ENCODE data around the gene CSNK1A1.
"Not testable (repeated sequence)": the region's sequence is repeated elsewhere in the genome, so short reads cannot be mapped to it uniquely, and the experiment has no call there.

CSNK1A1 gene

DNA sequence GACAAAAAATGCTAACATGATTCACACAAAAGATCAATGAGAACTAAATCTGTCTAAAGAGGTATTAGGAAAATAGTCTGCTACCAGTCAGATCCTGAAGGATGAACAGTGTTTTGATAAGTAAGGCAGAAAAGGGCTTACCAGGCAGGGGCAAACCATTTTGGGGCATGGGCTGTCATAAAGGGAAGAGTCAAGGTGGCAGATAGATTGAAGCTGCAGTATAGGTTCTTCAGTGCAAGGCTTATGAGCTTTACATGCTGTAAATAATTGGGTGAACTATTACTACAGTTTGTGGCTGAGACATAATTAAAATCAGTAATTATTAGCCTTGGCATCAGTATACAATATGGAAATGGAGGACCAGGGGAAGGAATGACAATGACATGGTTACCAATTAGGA lies 21.8 kb downstream of the CSNK1A1 start:
- DNase-seq (ENCODE audit: low read depth), result no peak

DNA sequence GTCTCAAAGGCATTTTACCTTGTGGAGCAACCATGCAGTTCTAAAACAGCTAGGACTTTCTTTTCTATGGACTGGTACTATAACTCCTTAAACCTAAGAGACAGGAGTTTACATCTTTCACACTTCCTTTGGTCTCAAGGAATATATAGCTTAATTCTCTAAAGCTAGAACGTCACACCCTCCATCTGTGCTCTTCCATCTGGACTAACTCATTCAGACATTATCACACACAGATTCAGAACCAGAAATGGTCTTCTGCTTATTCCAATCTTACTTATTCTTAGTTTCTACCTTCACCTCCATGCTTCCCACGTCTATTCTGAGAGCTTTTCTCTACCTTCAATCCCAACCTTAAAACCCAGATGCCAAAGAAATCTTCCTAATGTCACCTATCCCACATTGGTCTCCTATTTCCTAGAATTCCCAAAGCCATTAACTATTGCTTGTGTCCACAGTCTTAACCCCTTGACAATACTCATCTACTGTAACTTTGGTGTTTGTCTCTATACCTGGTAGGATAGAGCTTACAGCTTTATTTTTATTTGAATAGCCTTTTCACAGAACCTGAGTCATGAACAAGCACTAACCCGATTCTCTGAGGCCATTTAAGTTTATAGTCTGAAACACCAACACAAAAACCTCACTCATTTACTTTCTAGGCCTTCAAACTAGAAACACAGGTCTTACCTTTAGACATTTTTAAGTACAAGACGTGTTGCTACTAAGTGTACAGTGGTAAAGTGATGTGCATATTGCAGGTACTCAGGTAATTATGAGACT lies 22.8 kb downstream of the CSNK1A1 start:
- no peak for DNase-seq (ENCODE audit: low read depth)

DNA sequence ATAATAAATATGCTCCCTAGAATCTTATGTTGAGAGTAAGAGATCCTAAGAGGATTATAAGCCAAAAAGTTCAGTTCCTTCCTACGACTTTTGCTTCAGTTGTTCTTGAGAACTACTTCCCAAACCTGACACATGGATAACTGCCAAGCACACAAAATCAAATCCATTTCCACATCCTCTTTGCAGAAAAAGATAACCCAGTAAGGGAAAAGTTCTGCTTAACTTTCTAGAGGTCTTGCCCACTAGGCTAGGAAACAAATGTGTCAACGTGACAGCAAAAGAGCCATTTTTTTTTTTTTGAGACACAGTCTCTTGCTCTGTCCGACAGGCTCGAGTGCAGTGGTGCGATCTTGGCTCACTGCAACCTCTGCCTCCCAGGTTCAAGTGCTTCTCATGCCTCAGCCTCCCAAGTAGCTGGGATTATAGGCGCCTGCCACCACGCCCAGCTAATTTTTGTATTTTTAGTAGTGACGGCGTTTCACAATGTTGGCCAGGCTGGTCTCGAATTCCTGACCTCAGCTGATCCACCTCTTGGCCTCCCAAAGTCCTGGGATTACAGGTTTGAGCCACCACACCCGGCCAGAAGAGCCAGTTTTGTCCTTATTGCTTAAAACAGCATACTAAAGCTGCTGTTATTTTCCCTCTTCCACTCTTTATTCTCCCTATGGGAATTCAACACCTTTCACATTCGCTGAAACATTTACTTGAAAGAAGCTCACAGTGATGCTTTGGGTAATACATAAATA lies 24.2 kb downstream of the CSNK1A1 start:
- no peak for DNase-seq (ENCODE audit: low read depth)

GRCh38 chr5:149521739-149522685 lies 29.2 kb downstream of the CSNK1A1 start:
- no peak for DNase-seq (ENCODE audit: low read depth)

DNA sequence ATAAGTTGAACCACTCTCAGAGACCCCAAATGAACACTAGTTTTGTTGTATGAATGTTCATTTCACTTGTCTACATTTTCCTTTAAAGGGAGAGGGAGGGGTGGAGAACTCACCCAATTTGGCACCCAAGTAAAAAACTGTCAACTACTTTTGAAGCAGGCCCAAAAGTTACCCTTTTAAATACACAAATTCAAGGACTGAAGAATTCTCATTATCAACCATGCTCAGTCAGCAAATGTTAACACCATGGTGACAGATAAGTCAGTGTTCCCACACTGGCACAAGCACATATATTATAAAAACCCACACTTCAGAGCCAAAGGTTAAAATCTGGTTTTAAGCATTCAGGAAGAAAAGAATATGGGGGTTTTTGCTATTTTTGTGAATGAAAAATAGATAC lies 31.6 kb downstream of the CSNK1A1 start:
- no peak for DNase-seq (ENCODE audit: low read depth)

GRCh38 chr5:149518620-149519019 lies 32.6 kb downstream of the CSNK1A1 start:
- no peak for DNase-seq (ENCODE audit: low read depth)

DNA sequence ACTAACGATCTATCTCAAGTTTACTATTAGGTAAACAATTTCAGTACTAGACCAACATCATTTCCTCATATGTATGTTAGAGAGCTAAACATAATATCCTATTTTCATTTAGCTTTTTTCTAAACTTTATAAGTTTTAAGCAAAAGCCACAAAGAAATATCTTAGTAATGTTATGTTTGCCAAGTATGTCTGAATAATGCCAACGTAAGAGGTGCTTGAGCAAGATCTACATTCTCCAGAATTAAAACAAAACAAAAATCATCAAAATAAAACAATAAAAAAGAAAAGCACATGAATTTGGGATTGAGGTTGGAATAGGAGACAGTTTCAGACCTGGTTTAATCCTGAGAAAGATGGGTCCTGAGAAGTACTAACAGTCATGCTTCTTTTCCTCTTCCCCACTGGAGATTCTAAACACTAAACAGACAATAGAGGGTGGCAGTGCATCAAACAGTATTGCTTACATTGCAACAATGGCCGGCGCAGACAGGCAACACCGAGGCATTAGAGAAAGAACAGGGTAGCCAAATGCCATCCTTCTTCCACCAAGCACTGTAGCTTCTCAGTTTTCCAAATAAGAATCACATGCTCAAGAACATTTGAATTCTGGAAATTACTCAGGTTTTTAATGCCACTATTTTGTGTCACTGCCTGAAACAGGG lies 33.6 kb downstream of the CSNK1A1 start:
- no peak for DNase-seq (ENCODE audit: low read depth)

DNA sequence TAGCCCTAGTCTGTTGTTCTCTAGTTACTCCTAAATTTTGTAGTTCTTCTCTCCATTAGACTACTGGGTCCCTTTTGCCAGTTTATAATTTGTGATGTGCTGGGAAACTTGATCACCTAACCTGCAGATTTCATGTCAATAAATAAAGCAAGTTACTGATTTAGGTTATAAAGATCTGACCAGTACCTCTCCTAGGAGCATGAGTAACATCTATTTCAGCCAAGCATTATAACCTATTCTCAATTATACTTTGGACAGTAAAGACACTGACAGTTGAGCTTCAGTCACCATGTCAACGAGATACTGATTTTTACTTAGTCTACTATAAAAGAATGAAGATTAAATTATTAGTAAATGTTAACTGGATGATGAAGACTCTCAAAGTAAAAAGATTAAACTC lies 36.7 kb downstream of the CSNK1A1 start:
- DNase-seq (ENCODE audit: low read depth), result no peak

DNA sequence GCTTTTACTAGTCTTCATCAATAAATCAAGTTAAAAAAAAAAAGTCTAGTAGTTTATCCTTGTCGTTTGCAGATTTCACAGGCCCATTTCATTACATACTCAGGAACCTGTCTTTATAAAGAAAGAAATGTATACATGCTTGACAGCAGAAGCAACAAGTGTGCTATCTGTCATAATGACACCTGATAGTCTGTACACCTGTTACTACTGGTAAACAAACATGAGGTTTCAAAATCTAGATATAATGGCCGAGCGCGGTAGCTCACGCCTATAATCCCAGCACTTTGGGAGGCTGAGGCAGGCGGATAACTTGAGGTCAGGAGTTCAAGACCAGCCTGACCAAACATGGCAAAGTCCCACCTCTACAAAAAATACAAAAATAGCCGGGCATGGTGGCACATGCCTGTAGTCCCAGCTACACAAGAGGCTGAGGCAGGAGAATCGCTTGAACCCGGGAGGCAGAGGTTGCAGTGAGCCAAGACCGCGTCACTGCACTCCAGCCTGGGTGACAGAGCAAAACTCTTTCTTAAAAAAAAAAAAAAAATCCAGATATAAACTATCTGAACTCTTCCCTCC lies 37.8 kb downstream of the CSNK1A1 start:
- DNase-seq (ENCODE audit: low read depth), result not testable (repeated sequence)

GRCh38 chr5:149510136-149510535 lies 41.1 kb downstream of the CSNK1A1 start:
- no peak for DNase-seq (ENCODE audit: low read depth)

GRCh38 chr5:149504677-149505076 lies 46.6 kb downstream of the CSNK1A1 start:
- no peak for DNase-seq (ENCODE audit: low read depth)

DNA sequence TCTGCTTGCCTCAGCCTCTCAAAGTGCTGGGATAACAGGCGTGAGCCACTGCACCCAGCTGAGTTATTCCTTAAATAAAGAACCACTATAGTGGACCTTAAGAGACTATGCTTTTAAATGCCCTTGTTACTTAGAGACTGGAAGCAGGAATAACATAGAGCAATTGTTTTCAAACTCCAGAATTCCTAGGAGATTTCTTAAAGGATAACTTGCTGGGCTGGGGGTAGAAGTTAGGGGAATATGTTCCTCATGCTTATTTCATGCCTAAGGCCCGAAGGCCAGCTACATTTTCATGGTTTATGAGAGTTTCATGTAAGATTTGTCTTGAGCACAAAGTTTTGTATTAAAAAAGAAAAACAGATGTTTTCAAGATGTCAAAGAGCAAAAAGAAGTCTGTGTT lies 48.2 kb downstream of the CSNK1A1 start:
- no peak for DNase-seq (ENCODE audit: low read depth)

GRCh38 chr5:149500922-149501582 lies 50.2 kb downstream of the CSNK1A1 start:
- no peak for DNase-seq (ENCODE audit: low read depth)

DNA sequence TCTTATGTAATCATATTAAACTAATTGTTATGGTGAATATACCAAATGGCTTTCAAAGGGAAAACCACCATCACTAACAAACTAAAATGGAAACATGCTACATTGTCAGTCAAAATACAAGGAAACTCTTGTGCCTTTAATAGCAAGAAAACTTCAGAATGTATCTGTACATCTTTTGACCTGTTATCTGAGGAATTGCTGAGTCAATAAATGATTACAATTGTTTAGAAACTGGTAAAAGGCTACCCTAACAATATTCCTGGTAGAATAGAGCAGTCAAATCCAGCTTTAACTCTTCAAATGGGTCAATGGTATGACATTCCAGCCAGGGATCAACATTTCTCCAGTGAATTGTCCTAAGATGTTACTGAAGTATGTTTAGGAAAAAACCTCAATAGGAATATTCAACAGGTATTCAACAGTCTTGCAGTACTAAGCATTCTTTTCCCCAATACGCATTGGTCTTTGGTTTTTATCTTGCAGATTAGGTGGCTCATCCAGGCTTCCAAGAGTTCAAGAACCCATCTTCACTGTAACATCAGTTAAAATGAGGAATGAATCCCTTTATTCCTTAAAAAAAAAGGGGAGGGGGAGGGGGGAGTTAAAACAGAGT lies 52.4 kb downstream of the CSNK1A1 start:
- no peak for DNase-seq (ENCODE audit: low read depth)

GRCh38 chr5:149497357-149497756 lies 53.9 kb downstream of the CSNK1A1 start:
- DNase-seq (ENCODE audit: low read depth), result no peak

- no peak for DNase-seq (ENCODE audit: low read depth)
Observed at GRCh38 chr5:149496917-149497316, 54.3 kb downstream of the CSNK1A1 start.

DNA sequence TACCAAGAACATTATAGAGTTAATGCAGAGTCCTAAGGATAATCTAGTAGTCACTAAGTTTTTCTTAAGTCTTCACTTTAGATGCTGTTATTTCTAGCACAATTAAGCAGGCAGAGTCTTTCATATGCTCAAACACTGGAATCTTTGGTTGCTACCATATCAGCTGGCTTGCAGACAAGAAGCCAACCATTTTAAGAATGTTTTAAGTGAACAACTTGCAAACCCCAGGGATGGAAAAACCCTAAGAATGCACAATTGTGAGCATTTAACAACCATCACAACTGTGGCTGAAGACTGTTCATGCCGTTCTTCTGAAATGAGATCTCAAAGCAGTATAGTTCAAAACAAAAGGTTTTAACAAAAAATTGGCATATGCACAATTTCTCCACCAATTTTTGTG lies 55.1 kb downstream of the CSNK1A1 start:
- no peak for DNase-seq (ENCODE audit: low read depth)

DNA sequence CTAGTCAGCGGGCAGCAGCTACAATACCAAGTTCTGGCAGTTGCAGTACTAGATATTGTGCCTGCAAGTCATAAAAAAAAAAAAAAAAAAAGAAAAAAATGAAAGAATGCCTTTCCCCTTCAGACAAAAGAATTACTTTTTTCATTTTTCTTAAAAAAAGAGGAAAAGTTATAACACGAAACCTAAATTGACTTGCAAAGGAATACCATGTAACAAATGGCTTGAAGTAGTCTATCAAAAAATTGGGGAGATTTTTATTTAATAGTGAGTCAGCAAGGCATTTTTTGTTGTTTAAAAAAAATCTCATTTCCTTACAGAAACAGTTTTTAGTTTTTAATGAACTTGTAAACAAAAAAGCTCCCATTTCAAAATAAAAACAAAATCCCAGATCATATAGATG lies 55.6 kb downstream of the CSNK1A1 start:
- DNase-seq (ENCODE audit: low read depth), result no peak

- no peak for DNase-seq (ENCODE audit: low read depth)
Observed at GRCh38 chr5:149493316-149493715, 57.9 kb downstream of the CSNK1A1 start.

- DNase-seq (ENCODE audit: low read depth), result no peak
Observed at GRCh38 chr5:149492781-149493180, 58.5 kb downstream of the CSNK1A1 start.
